Lung microvascular endothelial cell (primary cell): Measurements from ENCODE around the gene OAS3. TPM values are rescaled to one million over a fixed set of nuclear protein-coding genes. Genes with fewer than 3 reads are reported as not detected.
"Not testable (repeated sequence)": the region's sequence is repeated elsewhere in the genome, so short reads cannot be mapped to it uniquely, and the experiment has no call there.

Source experiments
- DNase-seq, 2 donors: peaks; one replicate each; pipeline versions ENCODE4 v3.0.0 to v3.0.0-alpha.2; 2010; ENCODE audit warnings: low read depth in 2 of 2
- total RNA-seq: library from RNA; depleted of rRNA; stranded (reverse); fragments of >200 nt; gene quantifications from 2 replicates; pipeline ENCODE4 v1.2.1, GENCODE V29; 2014

Gene OAS3
- total RNA-seq, 1 donor from 2014 or later, result 1.8 TPM

- DNase-seq, result not testable (repeated sequence)
Observed at GRCh38 chr12:112957125-112957524, 18.9 kb downstream of the OAS3 start.

- DNase-seq, result no peak
Observed at GRCh38 chr12:112961074-112961473, 22.8 kb downstream of the OAS3 start.

GRCh38 chr12:112961536-112961935 is 23.3 kb downstream of the OAS3 start:
- no peak for DNase-seq

- DNase-seq, result no peak
Observed at GRCh38 chr12:112962561-112962960, 24.3 kb downstream of the OAS3 start.

- no peak for DNase-seq
Observed at GRCh38 chr12:112963227-112963861, 25.1 kb downstream of the OAS3 start.

DNA sequence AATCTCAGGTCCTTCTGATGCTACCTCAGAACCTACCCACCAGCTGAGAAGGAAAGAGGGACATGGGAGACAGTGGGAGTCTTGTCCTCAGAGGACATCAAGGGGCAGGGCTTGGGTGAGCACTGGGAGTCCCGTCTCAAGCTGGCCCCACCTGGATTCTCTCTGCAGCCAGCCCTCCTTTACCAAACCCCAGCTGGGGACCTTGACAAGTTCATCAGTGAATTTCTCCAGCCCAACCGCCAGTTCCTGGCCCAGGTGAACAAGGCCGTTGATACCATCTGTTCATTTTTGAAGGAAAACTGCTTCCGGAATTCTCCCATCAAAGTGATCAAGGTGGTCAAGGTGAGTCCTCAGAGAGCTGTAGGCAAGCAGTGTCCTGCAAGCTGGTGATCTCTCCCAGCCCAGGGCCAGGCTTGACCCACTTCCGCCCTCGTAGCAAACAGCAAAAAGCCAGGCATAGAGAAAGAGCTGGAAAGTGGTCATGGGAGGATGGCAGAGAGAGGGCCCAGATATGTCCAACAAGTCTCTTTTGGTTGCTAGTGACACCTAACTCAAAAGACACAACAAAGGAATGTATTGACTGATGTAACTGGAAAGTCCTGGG is 25.9 kb downstream of the OAS3 start:
- DNase-seq, result no peak

DNA sequence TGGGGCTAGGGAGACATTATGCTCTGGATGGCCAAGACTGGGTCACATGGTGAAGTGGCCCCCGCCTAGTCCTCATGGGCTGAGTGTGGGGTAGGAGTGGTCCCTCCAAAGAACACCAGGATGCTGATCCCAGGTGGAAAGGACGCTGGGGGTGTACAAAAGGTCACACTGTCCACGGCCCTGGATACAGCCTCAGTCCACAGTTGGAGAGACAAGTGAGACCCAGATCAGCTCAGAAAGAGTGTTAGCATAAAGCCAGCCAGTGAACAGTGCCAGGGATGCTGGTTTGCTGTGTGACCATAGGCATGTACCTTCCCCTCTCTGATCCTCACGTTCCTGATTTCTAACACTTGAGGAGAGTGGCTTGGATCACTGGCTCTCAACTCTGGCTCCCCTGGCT is 26.6 kb downstream of the OAS3 start:
- no peak for DNase-seq

GRCh38 chr12:112965643-112966042 is 27.4 kb downstream of the OAS3 start:
- no peak for DNase-seq

GRCh38 chr12:112967306-112967705 is 29.0 kb downstream of the OAS3 start:
- no peak for DNase-seq

DNA sequence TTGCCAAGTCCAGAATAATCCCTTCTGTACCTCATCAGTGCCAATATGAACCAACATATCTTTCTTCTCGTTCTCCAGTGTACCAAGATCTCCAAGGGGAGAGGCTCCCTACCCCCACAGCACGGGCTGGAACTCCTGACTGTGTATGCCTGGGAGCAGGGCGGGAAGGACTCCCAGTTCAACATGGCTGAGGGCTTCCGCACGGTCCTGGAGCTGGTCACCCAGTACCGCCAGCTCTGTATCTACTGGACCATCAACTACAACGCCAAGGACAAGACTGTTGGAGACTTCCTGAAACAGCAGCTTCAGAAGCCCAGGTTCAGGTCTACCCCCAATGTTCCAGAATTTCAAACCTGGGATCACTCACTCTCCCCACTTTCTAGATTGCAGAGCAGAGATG is 29.6 kb downstream of the OAS3 start:
- no peak for DNase-seq

DNA sequence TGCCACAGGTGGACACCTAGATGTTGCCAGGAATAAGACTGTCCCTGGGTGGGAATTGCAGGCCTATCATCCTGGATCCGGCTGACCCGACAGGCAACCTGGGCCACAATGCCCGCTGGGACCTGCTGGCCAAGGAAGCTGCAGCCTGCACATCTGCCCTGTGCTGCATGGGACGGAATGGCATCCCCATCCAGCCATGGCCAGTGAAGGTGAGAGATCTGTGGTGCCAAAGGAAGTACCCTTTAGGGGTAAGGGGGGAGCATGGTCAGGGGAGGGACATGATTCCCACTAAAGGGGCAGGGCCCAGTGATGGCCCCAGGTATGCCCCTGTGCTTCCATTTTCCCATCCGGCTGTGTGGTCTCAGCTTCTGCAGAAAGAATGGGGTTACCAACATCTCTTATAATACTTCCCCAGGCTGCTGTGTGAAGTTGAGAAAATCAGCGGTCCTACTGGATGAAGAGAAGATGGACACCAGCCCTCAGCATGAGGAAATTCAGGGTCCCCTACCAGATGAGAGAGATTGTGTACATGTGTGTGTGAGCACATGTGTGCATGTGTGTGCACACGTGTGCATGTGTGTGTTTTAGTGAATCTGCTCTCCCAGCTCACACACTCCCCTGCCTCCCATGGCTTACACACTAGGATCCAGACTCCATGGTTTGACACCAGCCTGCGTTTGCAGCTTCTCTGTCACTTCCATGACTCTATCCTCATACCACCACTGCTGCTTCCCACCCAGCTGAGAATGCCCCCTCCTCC is 31.5 kb downstream of the OAS3 start:
- DNase-seq, result no peak

- no peak for DNase-seq
Observed at GRCh38 chr12:112970391-112970790, 32.1 kb downstream of the OAS3 start.

DNA sequence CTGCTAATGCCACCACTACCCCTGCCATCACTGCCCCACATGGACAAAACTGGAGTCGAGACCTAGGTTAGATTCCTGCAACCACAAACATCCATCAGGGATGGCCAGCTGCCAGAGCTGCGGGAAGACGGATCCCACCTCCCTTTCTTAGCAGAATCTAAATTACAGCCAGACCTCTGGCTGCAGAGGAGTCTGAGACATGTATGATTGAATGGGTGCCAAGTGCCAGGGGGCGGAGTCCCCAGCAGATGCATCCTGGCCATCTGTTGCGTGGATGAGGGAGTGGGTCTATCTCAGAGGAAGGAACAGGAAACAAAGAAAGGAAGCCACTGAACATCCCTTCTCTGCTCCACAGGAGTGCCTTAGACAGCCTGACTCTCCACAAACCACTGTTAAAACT is 33.0 kb downstream of the OAS3 start:
- DNase-seq, result peak; percentile 10 to 86

GRCh38 chr12:112973011-112973735 is 34.9 kb downstream of the OAS3 start:
- DNase-seq, result no peak

DNA sequence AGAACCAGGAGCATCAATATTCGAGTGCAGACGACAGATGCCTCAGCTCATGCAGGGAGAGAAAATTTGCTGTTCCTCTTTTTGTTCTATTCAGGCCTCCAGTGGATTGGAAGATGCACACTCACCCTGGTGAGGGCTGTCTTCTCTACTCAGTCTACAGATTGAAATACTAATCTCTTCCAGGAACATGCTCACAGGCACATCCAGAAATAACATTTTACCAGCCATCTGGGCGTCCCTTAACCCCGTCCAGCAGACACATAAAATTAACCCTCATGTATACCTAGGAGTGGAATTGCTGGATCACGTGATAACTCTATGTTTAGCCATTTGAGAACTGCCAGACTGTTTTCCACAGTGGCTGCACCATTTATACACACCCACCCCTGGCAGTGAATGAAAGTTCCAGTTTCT is 35.6 kb downstream of the OAS3 start:
- peak in 1 of 2 donors; percentile 71 for DNase-seq

GRCh38 chr12:112974904-112975303 is 36.6 kb downstream of the OAS3 start:
- DNase-seq, result no peak

- no peak for DNase-seq
Observed at GRCh38 chr12:112977139-112977538, 38.9 kb downstream of the OAS3 start.

- DNase-seq, result peak in 1 of 2 donors; percentile 68
Observed at GRCh38 chr12:112977641-112978040, 39.4 kb downstream of the OAS3 start.

DNA sequence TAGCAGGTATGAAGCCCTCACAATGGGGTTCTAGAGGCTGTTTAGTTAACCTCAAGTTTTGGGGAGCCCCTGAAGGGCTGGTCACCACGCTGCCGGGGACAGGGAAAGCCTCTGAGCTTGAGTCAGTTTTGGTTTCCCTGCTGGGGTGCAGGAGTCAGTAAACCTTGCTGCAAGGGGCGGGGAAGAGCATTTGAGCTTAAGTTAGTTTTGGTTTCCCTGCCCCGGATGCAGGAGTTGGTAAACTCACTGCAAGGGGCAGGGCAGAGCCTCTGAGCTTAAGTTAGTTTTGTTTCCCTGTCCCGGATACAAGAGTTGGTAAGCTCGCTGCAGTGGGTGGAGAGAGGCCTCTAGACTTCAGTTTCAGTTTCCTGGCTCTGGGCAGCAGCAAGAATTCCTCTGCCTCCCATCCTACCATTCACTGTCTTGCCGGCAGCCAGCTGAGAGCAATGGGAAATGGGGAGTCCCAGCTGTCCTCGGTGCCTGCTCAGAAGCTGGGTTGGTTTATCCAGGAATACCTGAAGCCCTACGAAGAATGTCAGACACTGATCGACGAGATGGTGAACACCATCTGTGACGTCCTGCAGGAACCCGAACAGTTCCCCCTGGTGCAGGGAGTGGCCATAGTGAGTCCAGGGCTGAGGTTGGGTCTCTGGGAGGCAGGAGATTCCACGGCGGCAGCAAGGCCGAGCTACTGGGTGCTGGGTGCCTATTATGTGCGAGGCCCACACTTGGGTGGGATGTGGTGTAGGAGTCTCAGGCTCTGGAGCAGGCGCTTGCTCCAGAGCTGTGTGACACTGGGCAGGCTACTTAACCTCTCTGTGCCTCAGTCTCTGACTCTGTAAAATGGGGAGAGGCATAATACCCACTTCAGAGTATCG is 40.1 kb downstream of the OAS3 start, which contains the start of gene OAS2:
TSS of gene OAS2 (plus strand) at position 357 of the 878 bp plus-strand sequence. CDS start at position 447, 90 bp downstream.
- peak; percentile 50 to 94 for DNase-seq

DNA sequence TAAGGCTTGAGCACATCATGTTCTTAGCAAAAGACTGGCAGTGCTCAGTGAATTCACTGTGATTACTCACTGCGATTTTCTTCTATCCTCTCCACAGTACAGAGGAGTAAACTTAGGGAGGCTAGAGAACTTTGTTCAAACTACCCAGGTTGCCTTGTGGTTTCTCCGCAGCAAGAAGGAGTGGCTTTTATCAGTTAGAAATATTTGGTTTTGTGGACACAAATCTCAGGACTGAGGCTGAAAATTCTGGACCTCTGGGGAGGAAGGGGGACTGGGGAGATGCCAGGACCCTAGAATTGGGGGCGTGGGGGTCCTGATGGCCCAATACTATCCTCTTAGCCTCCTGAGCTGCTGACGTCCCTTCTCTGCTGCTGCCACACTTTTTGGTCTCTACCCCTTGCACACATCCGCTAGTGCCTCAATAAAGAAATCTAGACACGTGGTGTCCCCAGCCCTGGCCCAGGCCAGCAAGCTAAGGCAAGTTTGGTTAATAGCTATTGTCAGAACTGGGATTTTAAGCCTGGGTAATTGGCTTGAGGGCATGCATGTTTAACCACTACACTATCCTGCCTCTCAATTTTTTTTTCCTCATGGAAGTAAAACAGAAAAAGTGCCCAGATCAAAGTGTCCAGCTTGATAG is 40.9 kb downstream of the OAS3 start:
- DNase-seq, result peak in 1 of 2 donors; percentile 17
